Posterior cingulate gyrus (tissue), 11 donors: Measurements from ENCODE around the gene MTA2.
A peak's percentile ranks its signal among the peaks of the same experiment; 100 is the strongest.
"Not testable (repeated sequence)": the region's sequence is repeated elsewhere in the genome, so short reads cannot be mapped to it uniquely, and the experiment has no call there.

ENCODE experiments used
- DNase-seq, 10 donors: peaks; one replicate each; pipeline versions ENCODE4 v3.0.0 to v3.0.0-alpha.2; 2020 to 2021; ENCODE audit warnings: mixed read lengths in 3 of 10
- intact Hi-C: fragments of 100-400 bp; cut with DNase I; formaldehyde crosslinking; loops from one replicate; pipeline ENCODE4 v1.15.1; 2023

The MTA2 gene

DNA sequence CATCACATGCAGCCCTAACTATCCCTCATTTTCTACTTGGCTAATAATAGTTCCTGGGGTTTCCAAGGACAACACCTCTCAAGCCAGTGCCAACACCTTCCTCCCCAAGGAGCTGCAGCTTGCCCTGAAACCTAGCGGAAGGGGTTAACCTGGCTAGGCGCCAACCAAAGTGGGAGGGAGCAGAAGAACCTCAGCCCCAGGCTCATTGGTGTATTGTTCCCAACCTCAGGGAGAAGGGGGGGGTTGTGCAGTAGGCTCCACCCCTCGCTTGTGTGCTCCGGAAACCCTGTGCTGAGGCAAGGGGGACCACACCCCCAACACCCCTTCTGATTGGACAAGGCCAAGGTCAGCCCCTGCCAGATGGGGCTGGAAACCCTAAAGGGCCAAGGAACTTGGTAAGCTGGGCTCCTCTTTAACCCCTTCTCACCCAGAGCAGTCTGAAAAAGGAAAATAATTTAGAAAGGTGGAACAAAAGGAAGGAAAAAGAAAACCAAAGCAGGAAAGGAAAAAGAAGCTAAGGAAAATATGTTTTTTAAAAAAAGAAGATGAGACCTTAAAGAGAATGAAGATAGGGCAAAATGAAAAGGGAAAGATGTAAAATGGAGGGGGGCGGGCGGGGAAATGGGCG is 2.5 kb downstream of the MTA2 start:
- intact Hi-C loops = loop anchor here (10.0 kb wide), 1 partner anchor 106 kb away; the partner anchor contains the start of genes BSCL2 and GNG3
- DNase-seq = peak; percentile 76 to 98 (median 86)

DNA sequence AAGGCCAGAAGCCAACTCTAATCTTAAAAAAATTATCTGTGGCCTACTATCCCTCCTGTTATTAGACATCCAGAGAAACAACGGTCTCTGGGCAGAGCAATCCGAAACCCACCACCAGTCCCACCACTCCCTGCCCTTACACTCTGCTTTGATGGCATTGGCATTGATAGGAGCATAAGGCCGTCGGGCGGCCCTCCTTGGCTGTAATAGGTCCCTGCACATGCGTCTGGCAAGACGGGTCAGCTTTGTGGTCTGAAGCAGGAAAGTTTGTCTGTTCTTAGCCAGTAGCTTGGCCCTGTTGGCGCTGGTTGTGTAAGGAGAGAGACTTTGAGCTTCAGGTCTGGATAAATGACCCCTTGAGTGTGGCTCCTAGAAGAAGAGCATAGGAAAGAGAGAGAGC is 6.5 kb downstream of the MTA2 start:
- peak in 1 of 10 donors; percentile 34 for DNase-seq
- intact Hi-C loops = loop anchor here (10.0 kb wide), 1 partner anchor 110 kb away; the partner anchor contains the start of genes BSCL2 and GNG3

GRCh38 chr11:62593434-62594044 is 8.1 kb downstream of the MTA2 start:
- DNase-seq = peak in 9 of 10 donors; percentile 61 to 96 (median 75)
- intact Hi-C loops = loop anchor here (1.0 to 10.0 kb wide), 2 partner anchors 8 to 111 kb away; partner anchors contain the start of genes BSCL2, GNG3 and MTA2

DNA sequence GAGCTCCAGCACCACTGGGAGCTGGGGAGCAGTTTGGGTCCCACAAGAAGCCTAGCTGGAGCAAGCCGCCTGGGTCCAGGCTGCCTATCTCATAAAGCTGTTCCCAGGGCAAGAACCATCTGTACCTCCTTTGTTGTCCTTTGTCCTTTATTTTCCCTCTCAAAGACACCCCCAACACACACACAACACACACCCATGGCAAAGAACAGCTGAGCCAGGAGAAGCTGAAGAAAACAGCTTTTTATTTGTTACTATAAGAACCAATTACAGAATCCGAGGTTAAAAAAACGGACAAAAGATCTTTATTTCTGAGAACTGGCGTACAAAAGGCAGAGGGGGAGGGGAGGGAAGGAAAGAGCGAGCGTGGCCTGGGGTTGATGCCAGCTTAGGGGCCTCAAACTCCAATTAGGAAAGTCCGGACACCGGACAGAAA is 8.7 kb downstream of the MTA2 start:
- DNase-seq = peak in 5 of 10 donors; percentile 14 to 91 (median 62)
- intact Hi-C loops = loop anchor here (1.0 to 10.0 kb wide), 2 partner anchors 8 to 112 kb away; partner anchors contain the start of genes BSCL2, GNG3 and MTA2

GRCh38 chr11:62592146-62592815 is 9.4 kb downstream of the MTA2 start:
- intact Hi-C loops = loop anchor here (10.0 kb wide), 1 partner anchor 113 kb away; the partner anchor contains the start of genes BSCL2 and GNG3
- no peak for DNase-seq

GRCh38 chr11:62591448-62592145 is 10.1 kb downstream of the MTA2 start, which contains the start of gene TUT1:
Gene TUT1, minus strand, starts transcription at chr11:62591523. Its CDS starts 38 bp downstream, at chr11:62591485.
- DNase-seq = peak; percentile 94 to 99 (median 96)
- intact Hi-C loops = loop anchor here (1.0 to 10.0 kb wide), 2 partner anchors 17 to 113 kb away; partner anchors contain the start of genes BSCL2 and GNG3

DNA sequence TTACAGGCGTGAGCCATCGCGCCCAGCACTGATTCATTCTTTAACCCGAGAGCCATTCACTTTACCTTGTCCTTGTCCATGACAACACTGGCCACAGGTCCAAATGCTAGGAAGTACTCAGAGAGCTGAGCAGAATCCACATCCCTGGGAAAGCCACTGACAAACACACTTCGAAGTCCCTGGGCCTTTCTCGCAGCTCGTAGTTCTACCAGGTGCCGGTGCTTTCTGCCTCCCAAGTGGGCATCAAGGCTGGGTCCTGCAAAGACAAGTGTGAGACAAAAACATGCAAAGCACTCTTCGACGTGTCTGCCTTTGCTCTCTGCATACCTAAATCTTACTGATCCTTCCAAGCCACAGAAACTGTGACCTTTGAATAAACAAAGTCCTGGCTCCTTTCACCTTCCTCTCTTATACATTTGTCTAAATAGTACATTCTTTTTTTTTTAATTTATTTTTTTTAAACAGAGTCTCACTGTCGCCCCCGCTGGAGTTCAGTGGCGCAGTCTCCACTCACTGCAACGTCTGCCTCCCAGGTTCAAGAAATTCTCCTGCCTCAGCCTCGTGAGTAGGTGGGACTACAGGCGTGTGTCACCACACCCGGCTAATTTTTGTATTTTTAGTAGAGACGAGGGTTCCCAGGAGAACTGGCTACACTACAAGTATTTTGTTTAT is 12.6 kb downstream of the MTA2 start:
- intact Hi-C loops = no loop called here
- DNase-seq = peak in 1 of 10 donors; percentile 2

DNA sequence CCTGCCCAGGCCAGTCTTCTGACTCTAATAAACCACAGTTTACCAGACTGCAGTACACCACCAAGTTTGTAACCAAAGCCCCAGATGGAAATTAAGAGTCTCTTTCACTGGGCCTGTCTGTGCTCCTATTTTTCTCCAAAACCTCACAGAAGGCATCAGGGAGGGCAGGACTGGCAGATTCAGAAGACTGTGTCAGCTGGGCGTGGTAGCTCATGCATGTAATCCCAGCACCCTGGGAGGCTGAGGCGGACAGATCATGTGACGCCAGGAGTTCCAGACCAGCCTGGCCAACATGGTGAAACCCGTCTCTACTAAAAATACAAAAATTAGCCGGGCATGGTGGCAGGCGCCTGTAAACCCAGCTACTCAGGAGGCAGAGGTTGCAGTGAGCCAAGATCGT is 16.3 kb downstream of the MTA2 start:
- DNase-seq = peak in 1 of 10 donors; percentile 27
- intact Hi-C loops = not testable (repeated sequence)

GRCh38 chr11:62581735-62582134 is 19.9 kb downstream of the MTA2 start:
- DNase-seq, intact Hi-C loops: not testable (repeated sequence)

- no peak for DNase-seq
Measured at GRCh38 chr11:62580959-62581715, 20.5 kb downstream of the MTA2 start.

DNA sequence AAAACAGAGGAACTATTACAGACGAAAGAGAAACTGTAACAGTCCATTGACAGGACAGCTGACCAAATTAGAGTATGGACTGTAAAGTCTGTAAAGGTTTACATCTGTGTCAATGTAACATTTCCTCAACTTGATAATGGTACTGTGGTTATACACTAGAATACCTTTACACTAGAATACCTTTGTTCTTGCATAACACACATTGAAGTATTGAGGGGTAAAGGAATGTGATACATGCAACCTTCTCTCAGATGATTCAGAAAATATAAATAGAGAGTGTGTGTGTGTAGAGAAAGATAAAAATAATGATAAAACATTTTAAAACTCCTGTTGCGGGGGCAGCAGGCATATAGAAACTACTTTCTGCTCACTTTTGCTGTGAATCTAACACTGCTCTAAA is 22.4 kb downstream of the MTA2 start:
- DNase-seq = no peak
- intact Hi-C loops = no loop called here

More at GRCh38 chr11:62580959-62581715, 20.5 kb downstream of the MTA2 start:
- intact Hi-C loops = no loop called here

GRCh38 chr11:62578541-62578940 is 23.1 kb downstream of the MTA2 start:
- DNase-seq = peak in 1 of 10 donors; percentile 43
- intact Hi-C loops = no loop called here

DNA sequence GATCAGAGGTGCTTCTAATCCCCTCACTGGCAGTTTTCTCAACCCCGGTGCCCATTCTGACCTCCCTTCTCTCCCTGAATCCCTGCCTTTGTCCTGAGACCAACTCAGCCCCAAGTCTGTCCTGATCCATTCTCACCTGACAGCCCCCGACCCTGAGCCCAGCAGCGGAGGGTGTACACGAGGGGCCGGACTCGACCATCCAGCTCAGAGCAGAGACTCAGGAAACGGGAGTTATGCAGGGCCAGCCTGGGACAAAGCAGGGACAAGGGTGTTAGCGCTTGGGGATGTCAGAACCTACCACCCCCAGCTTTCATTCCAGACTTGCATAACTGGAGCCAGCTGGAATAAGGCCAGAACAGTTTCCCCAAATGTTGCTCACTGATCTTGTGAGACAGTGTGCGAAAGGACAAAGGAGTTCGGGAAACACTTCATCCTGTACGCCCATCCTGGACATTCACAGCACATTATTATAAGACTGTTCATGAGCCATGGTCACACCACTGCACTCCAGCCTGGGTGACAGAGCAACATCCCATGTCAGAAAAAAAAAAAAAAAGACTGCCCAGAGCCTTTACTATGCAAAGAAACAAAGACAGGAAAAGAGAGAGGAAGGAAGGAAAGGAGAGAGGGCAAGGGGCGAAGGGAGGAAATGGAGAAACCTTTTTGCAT is 24.5 kb downstream of the MTA2 start:
- intact Hi-C loops = no loop called here
- DNase-seq = no peak

GRCh38 chr11:62575837-62576236 is 25.8 kb downstream of the MTA2 start:
- DNase-seq = no peak
- intact Hi-C loops = no loop called here

DNA sequence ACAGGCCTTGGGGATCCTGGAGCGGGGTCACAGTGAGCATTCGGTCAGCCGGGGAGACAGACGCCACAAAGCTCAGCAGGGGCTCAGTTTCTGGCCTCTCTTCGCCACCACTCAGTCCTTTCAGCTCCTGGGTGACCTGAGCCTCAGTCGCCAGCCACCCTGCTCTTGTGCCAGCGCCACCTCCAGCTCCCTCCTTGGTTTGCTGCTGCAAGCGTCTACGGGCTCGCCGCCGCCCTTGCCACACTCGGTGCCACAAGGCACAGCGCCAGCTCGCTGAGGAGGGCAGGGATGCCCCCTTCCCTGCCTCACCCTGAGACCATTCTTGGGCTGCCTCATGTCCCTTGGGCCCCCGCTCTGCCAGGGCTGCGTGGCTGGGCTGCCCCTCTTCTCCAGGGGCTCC is 26.5 kb downstream of the MTA2 start:
- peak in 1 of 10 donors; percentile 75 for DNase-seq
- intact Hi-C loops = no loop called here

GRCh38 chr11:62574363-62575071 is 27.1 kb downstream of the MTA2 start:
- intact Hi-C loops = loop anchor here (1.0 to 5.0 kb wide), 2 partner anchors 17 to 48 kb away; partner anchors contain the start of genes B3GAT3 and TUT1
- DNase-seq = peak in 6 of 10 donors; percentile 28 to 92 (median 37)

GRCh38 chr11:62573592-62574362 is 27.9 kb downstream of the MTA2 start, which contains the start of gene EEF1G:
Gene EEF1G, minus strand, starts transcription at chr11:62573891. Its CDS starts 49 bp downstream, at chr11:62573842.
- intact Hi-C loops = loop anchor here (1.0 to 5.0 kb wide), 2 partner anchors 18 to 49 kb away; partner anchors contain the start of genes B3GAT3 and TUT1
- DNase-seq = peak; percentile 97 to 100 (median 98)
